ENCODE data around the gene AP1S1.

AP1S1 gene

GRCh38 chr7:101159696-101160674 lies 5.7 kb downstream of the AP1S1 start:
- DNase-seq = no peak

DNA sequence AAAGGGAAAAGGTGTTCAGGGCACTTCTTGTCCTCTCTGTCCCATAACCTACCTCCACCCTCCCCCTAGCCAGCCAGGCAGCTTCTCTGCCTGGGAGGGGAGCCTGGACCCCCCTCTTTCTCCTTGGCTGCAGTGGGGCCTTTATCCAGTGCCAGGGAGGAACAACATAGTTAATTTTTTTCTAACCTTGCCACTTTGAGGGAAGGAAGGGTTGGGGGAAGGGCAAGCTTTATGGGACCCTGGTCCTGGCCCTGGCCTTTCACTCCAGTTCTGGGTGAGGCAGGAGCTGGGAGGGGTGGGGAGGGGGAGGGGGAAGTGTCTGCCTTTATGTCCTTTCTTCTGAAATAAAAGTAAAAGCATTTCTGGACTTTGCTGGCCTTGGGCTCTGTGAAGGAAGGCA lies 6.6 kb downstream of the AP1S1 start:
- no peak for DNase-seq

GRCh38 chr7:101161692-101162471 lies 7.6 kb downstream of the AP1S1 start:
- DNase-seq = no peak

DNA sequence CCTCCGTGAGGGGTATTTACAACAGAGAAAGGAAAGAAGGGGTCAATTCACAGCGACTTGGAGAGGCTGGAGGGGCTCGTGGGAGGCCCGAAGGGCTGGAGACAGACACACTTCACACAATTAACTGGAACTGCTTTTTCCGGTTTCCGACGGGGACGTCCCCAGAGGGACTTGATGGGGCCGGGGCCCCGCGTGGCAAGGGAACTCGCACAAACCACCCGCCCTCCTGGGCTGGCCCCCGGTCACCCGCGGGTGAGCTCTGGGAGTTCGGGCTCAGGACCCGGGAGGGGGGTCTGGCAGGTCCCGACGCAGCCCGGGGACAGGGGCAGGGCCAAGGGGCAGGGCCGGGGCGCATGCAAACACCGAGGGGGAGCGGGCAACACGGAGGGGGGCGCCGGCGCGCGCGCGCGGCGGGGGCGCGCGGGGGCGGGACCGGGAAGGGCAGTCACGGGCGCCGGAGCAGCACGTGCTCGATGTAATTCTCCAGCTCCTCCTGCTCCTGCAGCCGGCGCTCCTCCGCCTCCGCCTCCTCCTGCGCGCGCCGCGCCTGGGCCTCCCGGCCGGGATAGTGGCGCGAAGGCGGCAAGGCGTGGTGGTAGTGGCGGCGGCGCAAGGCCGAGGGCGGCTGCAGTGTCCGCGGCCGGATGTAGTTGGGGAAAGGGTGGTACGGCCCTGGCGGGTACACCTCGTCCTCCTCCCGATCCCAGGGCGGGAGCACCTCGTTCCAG lies 8.4 kb downstream of the AP1S1 start:
- DNase-seq = no peak

DNA sequence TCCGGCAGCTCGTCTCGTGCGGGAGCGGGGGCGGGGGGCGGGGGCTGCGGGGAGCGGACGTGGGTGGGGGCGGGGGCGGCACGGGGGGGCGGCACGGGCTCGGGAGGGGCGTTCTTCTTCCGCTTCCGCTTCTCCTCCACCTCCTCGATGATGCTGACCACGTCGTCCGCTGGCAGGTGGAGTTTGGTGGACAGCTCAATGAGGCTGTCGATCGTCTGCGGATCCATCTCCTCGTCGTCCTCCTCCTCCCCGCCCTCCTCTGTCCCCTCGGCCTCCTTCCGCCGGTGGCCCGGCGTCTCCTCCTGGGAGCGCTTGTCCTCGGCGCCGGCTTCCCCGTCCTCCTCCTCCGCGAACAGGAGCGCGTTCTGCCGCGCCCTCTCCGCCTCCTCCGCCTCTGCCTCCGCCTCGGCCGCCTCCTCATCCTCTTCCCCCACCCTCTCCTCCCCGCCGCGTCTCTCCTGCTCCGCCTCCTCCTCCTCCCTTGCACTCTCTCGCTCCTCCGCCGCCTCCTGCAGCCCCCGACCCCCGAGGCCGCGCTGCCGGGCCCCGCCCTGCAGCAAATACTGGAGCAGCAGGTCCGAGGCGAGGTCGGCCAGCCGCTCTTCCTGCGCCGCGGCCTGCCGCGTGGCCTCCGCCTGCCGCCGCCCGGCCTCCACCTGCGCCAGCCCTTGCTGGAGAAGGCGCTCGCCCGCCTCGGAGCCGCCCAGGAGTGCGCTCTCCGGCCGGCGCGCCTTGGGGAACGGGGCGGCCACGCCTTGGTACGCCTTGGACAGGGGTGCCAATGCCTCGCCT lies 9.2 kb downstream of the AP1S1 start:
- peak; percentile 74 for DNase-seq

GRCh38 chr7:101164071-101164840 lies 10.0 kb downstream of the AP1S1 start:
- DNase-seq = no peak

DNA sequence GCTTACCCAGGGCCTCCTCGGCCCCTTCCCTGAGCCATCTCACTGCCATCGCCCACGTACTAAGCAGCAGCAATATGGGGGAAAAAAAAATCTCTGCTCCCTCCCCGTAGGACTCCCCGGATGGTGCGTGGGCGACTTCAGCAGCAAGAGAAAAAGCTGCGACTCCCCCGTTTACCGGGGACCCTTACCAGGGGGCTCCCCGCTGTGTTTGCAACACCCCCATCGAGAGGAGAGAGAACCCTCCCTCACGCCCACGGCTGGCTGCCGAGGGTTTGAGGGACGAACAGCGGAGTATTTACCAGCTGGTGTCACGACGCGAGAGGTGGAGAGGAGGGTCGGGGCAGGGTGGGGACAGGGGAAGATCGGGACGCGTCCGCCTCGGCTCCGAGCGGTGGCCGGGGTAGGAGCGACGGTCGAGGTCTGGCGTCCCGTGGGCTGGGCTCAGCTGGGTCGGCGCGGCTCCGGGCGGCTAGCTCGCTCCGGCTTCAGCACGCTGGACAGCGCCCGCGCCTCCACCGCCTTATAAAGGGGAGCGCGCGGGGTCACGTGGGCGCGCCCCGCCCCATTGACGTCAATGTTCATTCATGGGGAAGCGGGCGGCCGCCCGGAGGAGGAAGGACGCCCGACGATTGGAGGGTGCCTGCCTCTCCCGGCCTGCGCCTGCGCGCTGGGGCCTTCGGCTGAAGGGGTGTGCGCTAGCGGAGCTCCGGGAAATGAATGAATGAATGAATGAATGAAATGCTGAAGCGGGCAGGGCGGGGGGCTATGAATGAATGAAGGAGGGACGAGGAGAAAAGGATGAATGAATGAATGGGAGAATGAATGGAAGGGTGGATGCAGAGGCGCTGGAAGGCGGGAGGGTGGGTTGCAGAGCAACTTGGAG lies 11.0 kb downstream of the AP1S1 start, which contains the start of gene VGF:
VGF (minus strand) TSS at position 495 of the 883 bp plus-strand sequence. CDS start 726 bp downstream, outside the sequence.
- DNase-seq = peak; percentile 96

DNA sequence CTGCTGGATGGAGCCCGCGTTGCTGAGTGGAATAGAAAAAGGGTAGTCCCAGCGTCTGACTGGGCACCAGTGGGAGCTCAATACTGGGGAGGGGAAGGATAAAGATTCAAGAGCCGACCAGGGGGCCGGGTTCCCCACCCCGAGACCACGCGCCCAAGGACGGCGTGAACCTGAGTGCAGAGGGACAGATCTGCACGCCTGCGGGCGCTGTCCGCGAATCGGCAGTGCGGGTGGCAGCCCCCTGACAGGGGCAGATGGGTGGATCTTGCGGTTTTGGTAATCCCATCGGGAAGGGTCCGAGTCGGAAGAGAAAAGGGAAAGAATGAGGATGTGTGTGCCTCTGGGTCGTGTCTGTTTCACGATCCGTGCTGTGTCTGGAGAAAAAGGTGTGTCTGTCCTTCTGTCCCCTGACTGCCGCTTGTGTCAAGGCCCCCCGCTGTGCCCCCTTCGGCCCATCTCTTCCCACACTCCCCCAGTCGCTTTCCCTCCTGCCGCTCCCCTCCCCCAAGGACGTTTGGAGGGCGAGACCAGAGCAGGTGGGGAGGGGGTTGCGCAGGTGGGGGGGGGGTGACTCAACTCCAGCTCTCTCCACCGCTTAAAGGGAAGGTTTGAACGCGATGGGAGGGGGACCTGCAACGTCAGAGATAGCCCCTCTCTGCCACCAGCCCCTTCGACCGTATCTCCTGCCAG lies 11.8 kb downstream of the AP1S1 start:
- DNase-seq = no peak

DNA sequence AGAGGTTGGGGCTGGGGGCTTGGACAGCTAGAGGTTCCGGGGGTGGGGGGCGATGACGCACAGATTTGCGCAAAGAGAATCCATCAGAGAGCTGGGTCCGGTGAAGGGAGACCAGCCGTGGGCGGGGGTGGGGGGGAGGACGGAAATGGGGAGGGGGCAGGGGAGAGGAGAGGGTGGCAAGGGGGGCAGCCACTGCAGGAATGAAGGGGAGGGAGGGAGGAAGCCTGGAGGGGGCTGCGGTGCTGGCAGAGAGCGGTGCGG lies 12.3 kb downstream of the AP1S1 start:
- no peak for DNase-seq

- no peak for DNase-seq
These were observed 12.8 kb downstream of the AP1S1 start for GRCh38 chr7:101166909-101167644.

GRCh38 chr7:101167645-101168411 lies 13.6 kb downstream of the AP1S1 start:
- no peak for DNase-seq

DNA sequence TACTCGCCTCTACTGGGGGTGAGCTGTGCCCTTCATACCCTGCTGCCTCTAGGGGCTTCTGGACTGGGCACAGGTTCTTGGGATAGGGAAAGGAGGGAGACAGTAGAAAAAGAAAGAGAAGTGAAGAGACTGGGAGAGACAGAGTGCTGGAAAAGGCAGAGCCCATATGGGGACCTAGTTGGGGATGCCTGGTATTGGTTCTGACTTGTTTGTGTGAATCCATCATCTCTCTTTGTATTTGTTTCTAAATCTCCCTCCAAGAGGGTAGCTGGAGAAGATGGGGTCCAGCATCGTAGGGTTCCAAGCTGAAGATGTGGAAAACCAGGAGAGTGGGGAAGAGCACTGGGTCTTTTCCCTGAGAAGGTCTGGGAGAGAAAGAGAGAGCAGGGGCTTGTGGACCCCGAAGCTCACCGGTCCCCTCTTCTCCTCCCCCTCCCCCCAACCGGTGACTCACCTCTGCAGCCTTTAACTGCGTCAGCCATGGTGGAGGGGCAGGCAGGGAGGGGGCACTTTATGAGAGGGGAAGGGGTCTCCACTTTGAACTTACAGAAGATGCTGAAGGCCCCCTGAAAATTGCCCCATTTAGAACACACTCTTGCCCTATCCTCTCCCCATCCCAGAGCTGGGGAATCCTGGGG lies 14.3 kb downstream of the AP1S1 start:
- DNase-seq = no peak

DNA sequence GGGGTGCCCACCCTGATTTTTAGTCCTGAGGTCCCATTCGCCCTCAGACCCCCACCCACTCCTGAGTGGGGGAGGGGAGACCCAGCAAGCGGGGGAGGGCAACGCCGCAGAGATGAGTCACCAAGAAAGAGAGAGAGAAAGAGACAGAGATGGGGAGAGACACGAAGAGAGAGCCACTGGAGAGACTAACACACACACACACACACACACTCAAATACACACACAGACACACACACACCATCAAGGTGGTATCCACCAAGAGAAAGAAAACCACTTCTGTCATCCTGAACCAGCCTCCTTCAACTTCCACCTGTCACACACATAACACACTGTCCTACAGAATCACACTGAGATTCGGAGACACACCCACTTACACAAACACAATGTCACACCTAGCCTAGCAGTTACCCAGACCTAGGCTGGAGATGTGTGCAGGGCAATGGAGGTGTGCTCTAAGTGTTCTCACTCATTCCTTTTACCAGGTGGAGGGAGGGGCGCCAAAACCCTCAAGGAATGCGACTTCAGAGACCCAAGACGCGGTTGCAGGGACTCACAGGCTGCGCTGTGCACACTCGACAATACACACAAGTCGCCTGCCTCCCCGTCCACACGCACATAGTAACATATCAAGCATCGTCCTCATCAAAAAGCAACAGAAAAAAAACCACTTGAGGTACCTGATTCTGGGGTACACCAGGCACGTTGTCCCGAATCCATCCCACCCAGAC lies 15.0 kb downstream of the AP1S1 start:
- DNase-seq = no peak

DNA sequence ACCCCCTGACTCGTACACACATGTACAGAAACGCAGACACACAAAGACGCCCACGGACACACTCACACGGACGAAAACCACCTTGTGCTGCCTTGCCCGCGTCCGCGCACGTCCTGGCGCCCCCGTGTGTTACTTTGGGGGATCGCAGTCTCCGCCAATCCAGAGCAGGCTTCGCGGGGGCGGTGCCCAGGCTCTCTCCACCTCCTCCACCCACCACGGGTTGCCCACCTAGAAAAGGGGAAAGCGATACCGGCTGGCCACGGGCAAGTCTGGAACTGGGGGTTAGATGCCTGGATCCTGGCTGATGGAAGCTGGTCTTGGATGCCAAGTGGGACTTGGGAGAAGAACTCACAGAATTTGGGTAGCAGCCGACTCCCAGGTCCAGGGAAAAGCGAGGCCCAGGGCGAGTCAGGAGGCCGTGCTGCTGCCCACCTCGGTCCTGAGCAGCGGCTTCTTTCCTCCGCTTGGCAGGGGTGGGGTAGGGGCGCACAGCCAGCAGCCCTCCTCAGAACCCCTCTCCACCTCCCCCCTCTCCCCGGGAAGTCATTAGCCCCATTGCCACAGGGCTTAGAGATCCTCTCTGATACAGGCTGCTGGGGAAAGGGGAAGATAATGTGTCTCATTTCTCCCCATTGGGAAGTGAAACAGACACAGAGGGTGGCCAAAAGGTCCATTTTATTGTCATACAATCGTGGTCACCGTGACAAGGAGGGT lies 15.7 kb downstream of the AP1S1 start:
- peak; percentile 94 for DNase-seq

DNA sequence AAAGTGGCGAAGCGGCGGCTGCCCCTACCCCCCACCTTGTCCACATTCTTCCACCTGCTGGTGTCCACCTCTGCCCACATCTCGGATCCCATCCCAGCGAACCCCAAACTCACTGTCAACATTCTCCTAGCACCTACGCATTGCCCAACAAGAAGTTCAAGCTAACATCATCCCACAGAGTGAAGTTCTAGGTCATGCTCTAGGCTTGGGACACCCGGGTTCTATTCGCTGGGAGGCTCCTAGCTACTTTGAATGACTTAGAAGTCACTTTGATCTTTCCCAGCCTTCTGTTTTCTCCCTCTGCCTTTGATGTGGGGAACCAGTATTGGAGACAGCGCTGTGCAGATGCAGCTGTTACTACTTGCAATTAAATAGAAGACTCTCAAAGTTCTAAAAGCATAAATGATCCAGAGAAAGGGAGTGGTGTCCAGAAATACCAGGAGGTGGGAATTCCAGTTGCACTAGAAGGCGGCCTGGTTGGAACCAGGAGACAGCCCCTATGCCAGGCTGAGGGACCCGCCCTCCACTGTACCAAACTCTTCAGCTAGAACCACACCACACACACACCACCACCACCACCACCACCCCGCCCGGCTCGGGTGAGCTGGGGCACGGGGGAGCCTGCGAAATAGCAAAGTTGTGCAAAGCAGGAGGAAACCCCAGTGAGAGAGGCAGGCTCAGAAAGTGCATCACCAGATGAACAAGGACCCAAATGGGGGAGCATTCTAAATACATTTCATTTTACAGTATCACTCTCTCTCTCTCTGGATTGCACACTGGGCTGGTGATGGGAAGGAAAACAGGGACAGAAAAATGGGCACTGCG lies 16.6 kb downstream of the AP1S1 start:
- DNase-seq = peak; percentile 69

- DNase-seq = no peak
These were observed 17.2 kb downstream of the AP1S1 start for GRCh38 chr7:101171442-101171837.

Measured in activated effector memory CD4-positive, alpha-beta T cell treated with anti-CD3 and anti-CD28 coated beads, Interleukin-2, amount 50 U/mL, for 16 hours (primary cell).